Fibroblast of pulmonary artery (primary cell): ENCODE measurements around the gene METTL26.
"Not testable (repeated sequence)": the region's sequence is repeated elsewhere in the genome, so short reads cannot be mapped to it uniquely, and the experiment has no call there.

ENCODE experiments used
- DNase-seq: peaks from one replicate; pipeline ENCODE4 v3.0.0-alpha.2; 2010; ENCODE audit warnings: low read depth
- H3K4me3 ChIP-seq: replicated peaks from 2 replicates; pipeline ENCODE4 v1.5.1; 2011; ENCODE audit warnings: low read depth, mild to moderate bottlenecking, control low read depth, low read length, moderate library complexity
- CTCF ChIP-seq: IDR thresholded peaks from 2 replicates; pipeline ENCODE4 v1.5.1; 2011; ENCODE audit warnings: mild to moderate bottlenecking, control low read depth, low read length, inconsistent platforms; ENCODE audit errors: missing control alignments

The METTL26 gene

GRCh38 chr16:600781-601180, 35.3 kb downstream of the METTL26 start:
- TF ChIP-seq CTCF = peak; percentile 33
- no peak overlapping the region for H3K4me3 ChIP-seq
- DNase-seq = peak; percentile 21

GRCh38 chr16:598823-599739, 37.0 kb downstream of the METTL26 start:
- TF ChIP-seq CTCF = no peak
- DNase-seq = no peak
- no peak overlapping the region for H3K4me3 ChIP-seq

DNA sequence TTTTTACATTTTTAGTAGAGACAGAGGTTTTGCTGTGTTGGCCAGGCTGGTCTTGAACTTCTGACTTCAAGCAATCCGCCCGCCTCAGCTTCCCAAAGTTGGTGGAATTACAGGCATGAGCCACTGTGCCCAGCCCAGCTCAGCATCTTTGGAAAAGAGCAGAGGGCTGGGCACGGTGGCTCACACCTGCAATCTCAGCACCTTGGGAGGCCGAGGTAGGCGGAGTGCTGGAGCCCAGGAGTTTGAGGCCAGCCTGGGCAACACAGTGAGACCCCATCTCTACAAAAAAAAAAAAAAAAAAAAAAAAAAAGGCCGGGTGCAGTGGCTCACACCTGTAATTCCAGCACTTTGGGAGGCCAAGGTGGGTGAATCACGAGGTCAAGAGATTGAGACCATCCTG, 38.5 kb downstream of the METTL26 start:
- DNase-seq, H3K4me3 ChIP-seq: not testable (repeated sequence)

DNA sequence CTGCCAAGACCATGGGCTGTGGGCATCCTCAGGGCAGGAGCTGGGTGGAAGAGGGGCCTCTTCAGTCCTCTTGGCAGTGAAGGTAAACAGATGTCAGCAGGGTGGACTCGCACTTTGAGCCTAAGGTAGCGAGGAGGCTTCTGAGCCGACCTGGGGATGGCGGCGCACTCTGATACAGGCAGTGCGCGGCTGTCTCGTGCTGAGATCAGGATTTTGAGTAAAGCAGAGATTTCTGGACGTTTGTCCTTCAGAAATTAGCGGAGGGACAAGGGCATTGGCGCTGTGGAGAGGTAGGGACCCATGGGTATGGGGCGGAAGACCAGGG, 39.4 kb downstream of the METTL26 start:
- TF ChIP-seq CTCF = no peak
- H3K4me3 ChIP-seq = no peak overlapping the region
- no peak for DNase-seq

- no peak for TF ChIP-seq CTCF
- no peak overlapping the region for H3K4me3 ChIP-seq
- DNase-seq = no peak
These were observed 40.0 kb downstream of the METTL26 start for GRCh38 chr16:595942-596735.

DNA sequence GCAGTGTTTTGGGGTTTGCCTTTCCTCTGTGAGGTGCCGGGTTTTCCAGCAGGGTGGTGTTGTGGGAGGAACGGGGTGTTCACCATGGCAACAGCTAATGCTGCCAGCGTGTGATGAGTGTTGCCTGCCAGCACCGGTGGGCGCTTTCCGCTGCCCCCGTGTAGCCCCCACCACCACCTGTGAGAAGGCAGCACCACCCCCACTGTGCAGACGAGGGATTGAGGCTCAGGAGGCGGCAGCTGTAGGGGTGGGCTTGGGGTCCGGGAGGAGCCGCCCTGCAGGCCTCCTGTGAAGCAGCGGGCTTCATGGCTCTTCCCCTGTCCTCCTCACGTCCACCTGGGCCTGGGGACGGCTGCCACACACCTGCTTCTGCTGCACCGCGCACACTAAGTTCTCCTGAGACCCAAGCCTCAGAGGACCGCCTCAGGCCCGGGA, 41.0 kb downstream of the METTL26 start:
- no peak overlapping the region for H3K4me3 ChIP-seq
- no peak for DNase-seq

More for the DNA sequence above, 41.0 kb downstream of the METTL26 start:
- no peak for TF ChIP-seq CTCF
